GM12892 (cell line): ENCODE data around the gene AIP.

Experiments
- POLR2A ChIP-seq: IDR thresholded peaks from 2 replicates; pipeline ENCODE4 v1.6.1; 2011; ENCODE audit warnings: low read depth, low read length, control low read depth
- TAF1 ChIP-seq: IDR thresholded peaks from 2 replicates; pipeline ENCODE4 v1.6.1; 2011; ENCODE audit warnings: low read depth, mild to moderate bottlenecking, control low read depth, low read length, borderline replicate concordance

- no peak for TF ChIP-seq TAF1
- no peak for TF ChIP-seq POLR2A
These were observed 17.1 kb downstream of the AIP start for GRCh38 chr11:67499808-67500483.
